ENCODE data around the gene DAAM2. TPM values are rescaled to one million over a fixed set of nuclear protein-coding genes. Genes with fewer than 3 reads are reported as not detected.

Gene DAAM2
- total RNA-seq, 1 donor from 2014 or later = 0.13 TPM

- DNase-seq (ENCODE audit: low read depth in 2 of 2) = no peak
Observed at GRCh38 chr6:39951716-39952115, 159.5 kb downstream of the DAAM2 start.

- DNase-seq (ENCODE audit: low read depth in 2 of 2) = no peak
Observed at GRCh38 chr6:39952167-39952566, 160.0 kb downstream of the DAAM2 start.

GRCh38 chr6:39953076-39953618, 161.0 kb downstream of the DAAM2 start:
- no peak for DNase-seq (ENCODE audit: low read depth in 2 of 2)

Other genes with a start within 250 kb of the DAAM2 start
- 0.13 and 0.38 TPM in 2 replicates for gene KIF6, start 67.0 kb upstream of the DAAM2 start, total RNA-seq
- gene MOCS1, start 142.1 kb downstream of the DAAM2 start, total RNA-seq = 8.3 and 10.4 TPM in 2 replicates

All from dermis microvascular lymphatic vessel endothelial cell (primary cell).